Astrocyte (in vitro differentiated cells and primary cell): ENCODE data around the gene EPHB1. TPM values are rescaled to one million over a fixed set of nuclear protein-coding genes. Genes with fewer than 3 reads are reported as not detected.

ENCODE experiments used
- DNase-seq: peaks from one replicate; pipeline ENCODE4 v3.0.0-alpha.2; 2010; ENCODE audit warnings: low read depth
- FAIRE-seq: peaks from 2 replicates; lab custom pipeline; 2011; peaks lifted over from hg19 to GRCh38; lab: Jason Lieb, UNC
- H2AFZ ChIP-seq: 2 replicates; pipeline ENCODE4 v1.6.0; 2012; ENCODE audit warnings: low read depth, low read length, inconsistent platforms
- H3K27ac ChIP-seq: 2 replicates; pipeline ENCODE4 v1.5.1; 2011; ENCODE audit warnings: low read depth, low read length, inconsistent platforms
- H3K27me3 ChIP-seq: 2 replicates; pipeline ENCODE4 v1.6.0; 2011; ENCODE audit warnings: low read length, inconsistent platforms; ENCODE audit not compliant: insufficient read depth
- H3K36me3 ChIP-seq: 2 replicates; pipeline ENCODE4 v1.5.1; 2011; ENCODE audit warnings: low read length, inconsistent platforms; ENCODE audit not compliant: insufficient read depth
- H3K4me1 ChIP-seq: 2 replicates; pipeline ENCODE4 v1.5.1; 2011; ENCODE audit warnings: low read length, inconsistent platforms; ENCODE audit not compliant: insufficient read depth
- H3K4me2 ChIP-seq: 2 replicates; pipeline ENCODE4 v1.6.0; 2012; ENCODE audit warnings: low read length, inconsistent platforms
- H3K4me3 ChIP-seq: 2 replicates; pipeline ENCODE4 v1.5.1; 2011; ENCODE audit warnings: low read depth, mild to moderate bottlenecking, low read length, inconsistent platforms; ENCODE audit not compliant: insufficient read depth
- H3K79me2 ChIP-seq: 2 replicates; pipeline ENCODE4 v1.6.0; 2012; ENCODE audit warnings: mild to moderate bottlenecking, low read length, inconsistent platforms; ENCODE audit not compliant: insufficient read depth
- H3K9ac ChIP-seq: 2 replicates; pipeline ENCODE4 v1.6.0; 2012; ENCODE audit warnings: mild to moderate bottlenecking, low read length, inconsistent platforms
- H3K9me3 ChIP-seq: 2 replicates; pipeline ENCODE4 v1.5.1; 2012; ENCODE audit warnings: low read depth, mild to moderate bottlenecking, low read length, inconsistent platforms; ENCODE audit not compliant: insufficient read depth
- H4K20me1 ChIP-seq: 2 replicates; pipeline ENCODE4 v1.6.0; 2012; ENCODE audit warnings: low read length, inconsistent platforms; ENCODE audit not compliant: insufficient read depth
- H3K27ac Mint-ChIP-seq: one replicate; pipeline ENCODE4 v1.8.0; 2021; ENCODE audit warnings: mild to moderate bottlenecking, mixed read lengths; ENCODE audit not compliant: unreplicated experiment
- H3K27me3 Mint-ChIP-seq: one replicate; pipeline ENCODE4 v1.8.0; 2021; ENCODE audit warnings: low read depth, mixed read lengths; ENCODE audit not compliant: unreplicated experiment
- H3K36me3 Mint-ChIP-seq: one replicate; pipeline ENCODE4 v1.8.0; 2021; ENCODE audit warnings: low read depth, mixed read lengths; ENCODE audit not compliant: unreplicated experiment
- H3K4me1 Mint-ChIP-seq: one replicate; pipeline ENCODE4 v1.8.0; 2021; ENCODE audit warnings: low read depth, mixed read lengths; ENCODE audit not compliant: unreplicated experiment
- H3K4me3 Mint-ChIP-seq: one replicate; pipeline ENCODE4 v1.8.0; 2021; ENCODE audit warnings: mild to moderate bottlenecking, moderate library complexity, mixed read lengths; ENCODE audit not compliant: unreplicated experiment
- H3K9me3 Mint-ChIP-seq: one replicate; pipeline ENCODE4 v1.8.0; 2021; ENCODE audit warnings: mild to moderate bottlenecking, mixed read lengths; ENCODE audit not compliant: unreplicated experiment
- CTCF ChIP-seq: IDR thresholded peaks from 2 replicates; pipeline ENCODE4 v1.5.1; 2011; ENCODE audit warnings: low read depth, mild to moderate bottlenecking, inconsistent platforms, low read length, moderate library complexity; ENCODE audit not compliant: insufficient read depth
- EZH2 ChIP-seq: IDR thresholded peaks from 2 replicates; pipeline ENCODE4 v1.6.1; 2012; ENCODE audit warnings: mild to moderate bottlenecking, low read length, inconsistent platforms; ENCODE audit not compliant: insufficient read depth
- total RNA-seq: library from RNA; stranded (reverse); gene quantifications from 2 replicates; pipeline ENCODE4 v1.2.1, GENCODE V29; 2021

EPHB1 gene
- total RNA-seq, 1 donor from 2014 or later = 4.1 TPM

GRCh38 chr3:134992586-134992985 is 197.5 kb downstream of the EPHB1 start:
- Mint-ChIP-seq H3K27ac (no peak overlapping the region), H3K27me3 (no peaks in the 10 kb centered on the region)

GRCh38 chr3:134993011-134993410 is 198.0 kb downstream of the EPHB1 start:
- Histone ChIP-seq H3K4me1 (no peaks in the 10 kb centered on the region), H3K27me3 (no peaks in the 10 kb centered on the region), H4K20me1 (no peaks in the 10 kb centered on the region), H3K4me2 (no peak overlapping the region), H3K79me2 (no peaks in the 10 kb centered on the region), H3K4me3 (no peak overlapping the region), H3K9ac (no peak overlapping the region), H3K36me3 (no peaks in the 10 kb centered on the region), H3K27ac (no peak overlapping the region), H3K9me3 (no peaks in the 10 kb centered on the region), H2AFZ (no peak overlapping the region)
- TF ChIP-seq EZH2 (no peak), CTCF (no peak)
- Mint-ChIP-seq H3K27ac (no peak overlapping the region), H3K9me3 (no peaks in the 10 kb centered on the region), H3K27me3 (peaks cover 2% of the 10 kb centered on the region), H3K4me3 (no peak overlapping the region), H3K36me3 (no peaks in the 10 kb centered on the region), H3K4me1 (no peaks in the 10 kb centered on the region)
- FAIRE-seq (no peak), DNase-seq (no peak)

More at GRCh38 chr3:134992586-134992985, 197.5 kb downstream of the EPHB1 start:
- Histone ChIP-seq H3K9ac (no peak overlapping the region), H3K4me3 (no peak overlapping the region), H3K9me3 (no peaks in the 10 kb centered on the region), H2AFZ (no peak overlapping the region), H4K20me1 (no peaks in the 10 kb centered on the region), H3K27me3 (no peaks in the 10 kb centered on the region), H3K27ac (no peak overlapping the region), H3K36me3 (no peaks in the 10 kb centered on the region), H3K4me1 (no peaks in the 10 kb centered on the region), H3K79me2 (no peaks in the 10 kb centered on the region), H3K4me2 (no peak overlapping the region)
- DNase-seq (no peak), FAIRE-seq (no peak)
- Mint-ChIP-seq H3K4me1 (no peaks in the 10 kb centered on the region), H3K9me3 (no peaks in the 10 kb centered on the region), H3K36me3 (no peaks in the 10 kb centered on the region), H3K4me3 (no peak overlapping the region)
- TF ChIP-seq CTCF = no peak
- TF ChIP-seq EZH2 = no peak

GRCh38 chr3:134998158-134998557 is 203.1 kb downstream of the EPHB1 start:
- no peak overlapping the region for H3K9ac ChIP-seq
- no peaks in the 10 kb centered on the region for H4K20me1 ChIP-seq
- no peaks in the 10 kb centered on the region for H3K4me1 ChIP-seq
- H3K36me3 ChIP-seq = no peaks in the 10 kb centered on the region
- peaks cover 1% of the 10 kb centered on the region for H3K9me3 Mint-ChIP-seq
- no peaks in the 10 kb centered on the region for H3K9me3 ChIP-seq
- DNase-seq (no peak), FAIRE-seq (no peak)
- no peaks in the 10 kb centered on the region for H3K36me3 Mint-ChIP-seq
- H3K27ac Mint-ChIP-seq = no peak overlapping the region
- no peak overlapping the region for H3K4me3 ChIP-seq
- H3K79me2 ChIP-seq = no peaks in the 10 kb centered on the region
- H3K4me3 Mint-ChIP-seq = no peak overlapping the region
- H3K27me3 ChIP-seq = no peaks in the 10 kb centered on the region
- TF ChIP-seq EZH2 = no peak
- no peak for TF ChIP-seq CTCF
- peaks cover 7% of the 10 kb centered on the region for H3K27me3 Mint-ChIP-seq
- no peak overlapping the region for H3K27ac ChIP-seq
- H3K4me2 ChIP-seq = no peak overlapping the region
- H2AFZ ChIP-seq = no peak overlapping the region
- H3K4me1 Mint-ChIP-seq = no peaks in the 10 kb centered on the region
